22Rv1 (cell line): ENCODE data around the gene RREB1.

Source experiments
- H3K27ac ChIP-seq: fragments of 450-650 bp; 2 replicates; pipeline ENCODE4 v1.5.1; 2017
- ZFX ChIP-seq: fragments of 450-650 bp; IDR thresholded peaks from 2 replicates; pipeline ENCODE4 v1.6.1; 2017; ENCODE audit warnings: antibody characterized with exemption, borderline replicate concordance
- TF ChIP-seq, protein P1 (sequence below): fragments of 450-650 bp; IDR thresholded peaks from 2 replicates; pipeline ENCODE4 v1.5.1; 2017; ENCODE audit warnings: mild to moderate bottlenecking

Gene RREB1

DNA sequence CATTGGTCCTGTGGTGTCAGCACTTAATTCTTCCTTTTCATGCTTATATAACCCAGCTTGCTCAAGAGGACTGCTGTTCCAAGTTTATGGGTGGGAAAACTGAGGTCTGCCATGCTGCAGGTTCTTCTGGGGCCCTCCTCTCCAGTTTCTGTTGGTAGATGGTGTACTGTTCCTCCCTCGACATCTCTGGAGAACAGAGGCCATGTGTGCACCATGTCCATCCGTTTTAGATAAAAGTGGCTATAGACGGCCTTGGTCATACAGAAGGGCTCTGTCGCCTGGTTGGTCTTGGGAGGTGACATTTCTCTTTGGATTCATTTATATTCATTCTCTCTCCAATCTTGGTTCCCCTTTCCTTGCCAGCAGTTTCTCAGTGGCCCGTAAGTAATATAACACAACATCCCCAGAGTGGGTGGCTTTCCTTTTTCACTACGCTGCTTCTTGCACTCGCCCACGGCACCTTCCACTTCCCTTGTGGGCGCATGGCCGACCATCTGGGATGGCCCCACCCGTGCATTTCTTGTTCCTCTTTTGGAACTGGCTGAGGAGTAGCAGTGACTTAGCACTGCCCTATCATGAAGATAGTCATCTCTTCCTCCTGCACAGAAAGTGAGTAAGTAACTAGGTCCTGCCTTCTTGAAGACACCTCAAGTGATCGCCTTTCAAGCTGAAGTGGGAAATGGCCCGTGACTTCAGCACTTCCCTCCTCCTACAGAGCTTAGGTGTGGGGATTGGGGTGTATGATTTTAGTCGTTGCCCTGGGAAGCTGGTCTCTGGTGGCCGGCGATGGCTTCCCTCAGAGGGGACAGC, 94.2 kb downstream of the RREB1 start:
- H3K27ac ChIP-seq, result no peak overlapping the region
- TF ChIP-seq, protein P1, sequence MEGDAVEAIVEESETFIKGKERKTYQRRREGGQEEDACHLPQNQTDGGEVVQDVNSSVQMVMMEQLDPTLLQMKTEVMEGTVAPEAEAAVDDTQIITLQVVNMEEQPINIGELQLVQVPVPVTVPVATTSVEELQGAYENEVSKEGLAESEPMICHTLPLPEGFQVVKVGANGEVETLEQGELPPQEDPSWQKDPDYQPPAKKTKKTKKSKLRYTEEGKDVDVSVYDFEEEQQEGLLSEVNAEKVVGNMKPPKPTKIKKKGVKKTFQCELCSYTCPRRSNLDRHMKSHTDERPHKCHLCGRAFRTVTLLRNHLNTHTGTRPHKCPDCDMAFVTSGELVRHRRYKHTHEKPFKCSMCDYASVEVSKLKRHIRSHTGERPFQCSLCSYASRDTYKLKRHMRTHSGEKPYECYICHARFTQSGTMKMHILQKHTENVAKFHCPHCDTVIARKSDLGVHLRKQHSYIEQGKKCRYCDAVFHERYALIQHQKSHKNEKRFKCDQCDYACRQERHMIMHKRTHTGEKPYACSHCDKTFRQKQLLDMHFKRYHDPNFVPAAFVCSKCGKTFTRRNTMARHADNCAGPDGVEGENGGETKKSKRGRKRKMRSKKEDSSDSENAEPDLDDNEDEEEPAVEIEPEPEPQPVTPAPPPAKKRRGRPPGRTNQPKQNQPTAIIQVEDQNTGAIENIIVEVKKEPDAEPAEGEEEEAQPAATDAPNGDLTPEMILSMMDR, result no peak
- no peak for TF ChIP-seq ZFX

GRCh38 chr6:7202950-7203349, 95.2 kb downstream of the RREB1 start:
- TF ChIP-seq, protein P1, result no peak
- no peak for TF ChIP-seq ZFX
- no peak overlapping the region for H3K27ac ChIP-seq

DNA sequence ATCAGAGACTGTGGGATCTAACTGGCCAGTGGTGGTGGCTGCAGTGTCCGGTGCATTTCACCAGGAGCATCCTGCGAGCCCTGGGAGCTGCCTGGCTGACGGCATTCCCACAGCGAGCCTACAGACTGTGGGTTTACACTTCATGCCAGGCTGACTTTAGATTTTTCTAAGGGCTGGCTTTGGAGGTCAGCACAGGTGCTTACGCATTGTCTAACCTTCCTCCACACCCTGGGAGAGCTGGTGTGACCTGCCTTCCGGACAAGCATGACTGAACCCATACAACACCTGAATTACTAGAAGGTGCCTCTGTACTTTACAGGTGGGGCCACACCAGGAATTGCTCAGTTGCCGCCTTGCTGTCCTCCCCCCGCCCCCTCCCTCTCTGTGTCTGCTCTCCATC, 96.2 kb downstream of the RREB1 start:
- H3K27ac ChIP-seq, result no peak overlapping the region
- no peak for TF ChIP-seq ZFX
- TF ChIP-seq, protein P1, result no peak

GRCh38 chr6:7204726-7205125, 97.0 kb downstream of the RREB1 start:
- TF ChIP-seq ZFX, result no peak
- TF ChIP-seq, protein P1, result no peak

DNA sequence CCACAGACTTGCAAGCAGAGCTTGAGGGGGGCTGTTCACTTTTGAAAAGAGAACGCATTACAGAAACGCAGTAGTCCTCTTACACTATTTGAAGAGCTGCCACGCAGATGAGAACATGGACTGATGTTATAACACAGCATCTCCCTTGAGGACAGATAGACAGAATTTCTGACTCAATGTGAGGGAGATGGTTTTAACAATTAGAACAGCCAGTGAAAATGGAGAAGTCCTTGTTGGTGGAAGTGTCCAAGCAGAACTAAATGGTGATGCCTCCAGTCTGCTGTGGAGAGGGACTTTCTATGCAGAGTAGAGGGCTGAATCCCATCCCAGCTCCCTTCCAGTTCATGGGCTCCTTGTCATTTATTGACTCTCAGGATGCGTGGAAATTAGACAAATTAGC, 100.0 kb downstream of the RREB1 start:
- TF ChIP-seq, protein P1, result no peak
- no peak for TF ChIP-seq ZFX
- H3K27ac ChIP-seq, result no peak overlapping the region

More at GRCh38 chr6:7204726-7205125, 97.0 kb downstream of the RREB1 start:
- H3K27ac ChIP-seq, result no peak overlapping the region

GRCh38 chr6:7213416-7213815, 105.7 kb downstream of the RREB1 start:
- TF ChIP-seq, protein P1, result no peak
- no peak for TF ChIP-seq ZFX
- H3K27ac ChIP-seq, result no peak overlapping the region

DNA sequence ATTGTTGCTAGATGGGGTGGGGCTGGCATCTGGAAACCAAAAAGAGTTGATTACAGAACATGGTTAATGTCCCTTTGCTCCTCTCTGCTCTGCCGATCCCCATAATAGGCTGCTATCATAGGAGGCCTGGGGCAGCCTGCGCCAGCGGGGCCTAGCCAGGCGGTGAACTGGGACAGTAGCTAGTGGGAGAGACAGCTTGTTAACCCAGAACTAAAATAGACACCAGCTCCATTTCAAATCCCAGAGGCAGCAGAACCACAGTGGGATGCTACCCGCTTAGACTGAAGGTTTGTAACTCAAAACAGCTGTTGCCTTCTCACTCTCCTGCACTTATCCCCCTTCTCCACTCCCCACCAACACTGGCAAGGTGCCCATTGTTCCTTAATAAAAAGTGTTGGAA, 106.7 kb downstream of the RREB1 start:
- no peak for TF ChIP-seq ZFX
- TF ChIP-seq, protein P1, result no peak
- H3K27ac ChIP-seq, result no peak overlapping the region
